ENCODE measurements around the gene TBCK. TPM values are rescaled to one million over a fixed set of nuclear protein-coding genes. Genes with fewer than 3 reads are reported as not detected.

Gene TBCK
- total RNA-seq, 1 experiment from 2014 or later = 22.3 TPM

GRCh38 chr4:106210021-106210420, 106.0 kb downstream of the TBCK start:
- POLR2A ChIA-PET = no interaction called here
- no peak for ATAC-seq
- Histone ChIP-seq H3K9me3 (ENCODE audit: control insufficient read depth in 1 of 2, insufficient read depth in 1 of 2, low read depth in 1 of 2, low read length in 2 of 2) (no peaks in the 10 kb centered on the region), H3K36me3 (ENCODE audit: control insufficient read depth in 1 of 2, insufficient read depth in 2 of 2, low read length in 2 of 2) (no peaks in the 10 kb centered on the region), H4K20me1 (ENCODE audit: insufficient read depth) (no peaks in the 10 kb centered on the region; the same call in 1 of the 2 replicates), H3K9me2 (ENCODE audit: insufficient read depth) (no peaks in the 10 kb centered on the region), H3K4me1 (ENCODE audit: control insufficient read depth in 1 of 2, insufficient read depth in 2 of 2, low read length in 2 of 2) (peaks cover 0 to 4% of the 10 kb centered on the region in 2 experiments; a peak in 2 of 4 replicates), H3K4me2 (ENCODE audit: low read length) (no peak overlapping the region), H2AFZ (ENCODE audit: low read depth, low read length, poor library complexity, severe bottlenecking) (no peak overlapping the region), H3K79me2 (ENCODE audit: insufficient read depth, low read length) (no peaks in the 10 kb centered on the region), H3K27me3 (ENCODE audit: insufficient read depth, low read length) (no peaks in the 10 kb centered on the region), H3K27ac (ENCODE audit: low read depth, low read length) (no peak overlapping the region), H3K4me3 (replicated peaks in 1 of 2; ENCODE audit: low read depth in 1 of 2, low read length in 2 of 2) (no peak overlapping the region), H3K9ac (ENCODE audit: low read length) (no peak overlapping the region)
- CTCF ChIA-PET = no interaction called here
- RAD21 ChIA-PET (ENCODE audit: low non-redundant PET in 1 of 2, low total read pairs in 2 of 2, uncharacterized antibody in 2 of 2, unreplicated experiment in 2 of 2) = no interaction called here
- intact Hi-C loops (cut with micrococcal nuclease) = no loop called here
- BruUV-seq (replicated peaks) = no TSS peak
- DNase-seq (ENCODE audit: low read depth, low spot score) = no peak
- TF ChIP-seq TCF7L2 (IDR thresholded peaks at IDR 0.05; ENCODE audit: borderline replicate concordance, extremely low read depth, insufficient read depth, insufficient read length) (no peak), MAX (IDR thresholded peaks at IDR 0.05) (no peak)

- intact Hi-C loops (cut with micrococcal nuclease) = loop anchor here (10.0 kb wide), 1 partner anchor 514 kb away; no protein-coding TSS in a partner anchor
- BruUV-seq (replicated peaks) = no TSS peak
- TF ChIP-seq FOSL1 (IDR thresholded peaks at IDR 0.05; ENCODE audit: low read depth) = no peak
- TF ChIP-seq SRF (IDR thresholded peaks at IDR 0.05; ENCODE audit: low read depth) = no peak
- TF ChIP-seq, protein P1, sequence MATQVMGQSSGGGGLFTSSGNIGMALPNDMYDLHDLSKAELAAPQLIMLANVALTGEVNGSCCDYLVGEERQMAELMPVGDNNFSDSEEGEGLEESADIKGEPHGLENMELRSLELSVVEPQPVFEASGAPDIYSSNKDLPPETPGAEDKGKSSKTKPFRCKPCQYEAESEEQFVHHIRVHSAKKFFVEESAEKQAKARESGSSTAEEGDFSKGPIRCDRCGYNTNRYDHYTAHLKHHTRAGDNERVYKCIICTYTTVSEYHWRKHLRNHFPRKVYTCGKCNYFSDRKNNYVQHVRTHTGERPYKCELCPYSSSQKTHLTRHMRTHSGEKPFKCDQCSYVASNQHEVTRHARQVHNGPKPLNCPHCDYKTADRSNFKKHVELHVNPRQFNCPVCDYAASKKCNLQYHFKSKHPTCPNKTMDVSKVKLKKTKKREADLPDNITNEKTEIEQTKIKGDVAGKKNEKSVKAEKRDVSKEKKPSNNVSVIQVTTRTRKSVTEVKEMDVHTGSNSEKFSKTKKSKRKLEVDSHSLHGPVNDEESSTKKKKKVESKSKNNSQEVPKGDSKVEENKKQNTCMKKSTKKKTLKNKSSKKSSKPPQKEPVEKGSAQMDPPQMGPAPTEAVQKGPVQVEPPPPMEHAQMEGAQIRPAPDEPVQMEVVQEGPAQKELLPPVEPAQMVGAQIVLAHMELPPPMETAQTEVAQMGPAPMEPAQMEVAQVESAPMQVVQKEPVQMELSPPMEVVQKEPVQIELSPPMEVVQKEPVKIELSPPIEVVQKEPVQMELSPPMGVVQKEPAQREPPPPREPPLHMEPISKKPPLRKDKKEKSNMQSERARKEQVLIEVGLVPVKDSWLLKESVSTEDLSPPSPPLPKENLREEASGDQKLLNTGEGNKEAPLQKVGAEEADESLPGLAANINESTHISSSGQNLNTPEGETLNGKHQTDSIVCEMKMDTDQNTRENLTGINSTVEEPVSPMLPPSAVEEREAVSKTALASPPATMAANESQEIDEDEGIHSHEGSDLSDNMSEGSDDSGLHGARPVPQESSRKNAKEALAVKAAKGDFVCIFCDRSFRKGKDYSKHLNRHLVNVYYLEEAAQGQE (IDR thresholded peaks at IDR 0.05; ENCODE audit: low read depth) = no peak
- TF ChIP-seq SIN3A (IDR thresholded peaks at IDR 0.05; ENCODE audit: low read depth) = no peak
- TF ChIP-seq ZFX (IDR thresholded peaks at IDR 0.05) = no peak
- no peak for TF ChIP-seq EGR1 (IDR thresholded peaks at IDR 0.05; ENCODE audit: low read depth)
- TF ChIP-seq EZH2phosphoT487 (IDR thresholded peaks at IDR 0.05; ENCODE audit: borderline replicate concordance) = no peak
- TF ChIP-seq YY1 (IDR thresholded peaks at IDR 0.05; ENCODE audit: extremely low read depth, insufficient replicate concordance, low read depth, low read length) = no peak
- TF ChIP-seq ATF3 (IDR thresholded peaks at IDR 0.05) = no peak
- TF ChIP-seq ELF1 (IDR thresholded peaks at IDR 0.05; ENCODE audit: borderline replicate concordance, low read depth) = no peak
- no peak for TF ChIP-seq EZH2 (IDR thresholded peaks at IDR 0.05)
Observed at GRCh38 chr4:106208481-106209460, 107.2 kb downstream of the TBCK start.

More at GRCh38 chr4:106208481-106209460, 107.2 kb downstream of the TBCK start:
- CTCF ChIA-PET = no interaction called here
- H3K36me3 ChIP-seq (ENCODE audit: control insufficient read depth in 1 of 2, insufficient read depth in 2 of 2, low read length in 2 of 2) = no peaks in the 10 kb centered on the region
- H3K9me2 ChIP-seq (ENCODE audit: insufficient read depth) = no peaks in the 10 kb centered on the region
- H3K27ac ChIP-seq (ENCODE audit: low read depth, low read length) = no peak overlapping the region
- RAD21 ChIA-PET (ENCODE audit: low non-redundant PET in 1 of 2, low total read pairs in 2 of 2, uncharacterized antibody in 2 of 2, unreplicated experiment in 2 of 2) = interaction anchor here in 1 of 2 experiments (0.6 kb wide), 1 partner anchor 460 kb away, joined by 3 read pairs; no protein-coding TSS in a partner anchor
- DNase-seq (ENCODE audit: low read depth, low spot score) = no peak
- no peak overlapping the region for H3K9ac ChIP-seq (ENCODE audit: low read length)
- ATAC-seq = no peak
- H2AFZ ChIP-seq (ENCODE audit: low read depth, low read length, poor library complexity, severe bottlenecking) = no peak overlapping the region
- no peak overlapping the region for H3K4me2 ChIP-seq (ENCODE audit: low read length)
- H4K20me1 ChIP-seq (ENCODE audit: insufficient read depth) = no peaks in the 10 kb centered on the region; the same call in 1 of the 2 replicates
- H3K4me3 ChIP-seq (replicated peaks in 1 of 2; ENCODE audit: low read depth in 1 of 2, low read length in 2 of 2) = no peak overlapping the region
- POLR2A ChIA-PET = no interaction called here
- H3K27me3 ChIP-seq (ENCODE audit: insufficient read depth, low read length) = no peaks in the 10 kb centered on the region
- H3K79me2 ChIP-seq (ENCODE audit: insufficient read depth, low read length) = no peaks in the 10 kb centered on the region
- peaks cover 0 to 4% of the 10 kb centered on the region in 2 experiments; a peak in 2 of 4 replicates for H3K4me1 ChIP-seq (ENCODE audit: control insufficient read depth in 1 of 2, insufficient read depth in 2 of 2, low read length in 2 of 2)
- H3K9me3 ChIP-seq (ENCODE audit: control insufficient read depth in 1 of 2, insufficient read depth in 1 of 2, low read depth in 1 of 2, low read length in 2 of 2) = no peaks in the 10 kb centered on the region
